Stimulated activated CD4-positive, alpha-beta T cell treated with anti-CD3 and anti-CD28 coated beads, Interleukin-1b, Interleukin-23, amount 100 ng/mL, for 4 hours (primary cell): ENCODE measurements around the gene C1orf167.
A peak's percentile ranks its signal among the peaks of the same experiment; 100 is the strongest.

Experiments used
- DNase-seq, 2 donors: peaks; one replicate each; pipeline ENCODE4 v3.0.0-alpha.2; 2020; ENCODE audit warnings: low read depth in 2 of 2

C1orf167 gene

DNA sequence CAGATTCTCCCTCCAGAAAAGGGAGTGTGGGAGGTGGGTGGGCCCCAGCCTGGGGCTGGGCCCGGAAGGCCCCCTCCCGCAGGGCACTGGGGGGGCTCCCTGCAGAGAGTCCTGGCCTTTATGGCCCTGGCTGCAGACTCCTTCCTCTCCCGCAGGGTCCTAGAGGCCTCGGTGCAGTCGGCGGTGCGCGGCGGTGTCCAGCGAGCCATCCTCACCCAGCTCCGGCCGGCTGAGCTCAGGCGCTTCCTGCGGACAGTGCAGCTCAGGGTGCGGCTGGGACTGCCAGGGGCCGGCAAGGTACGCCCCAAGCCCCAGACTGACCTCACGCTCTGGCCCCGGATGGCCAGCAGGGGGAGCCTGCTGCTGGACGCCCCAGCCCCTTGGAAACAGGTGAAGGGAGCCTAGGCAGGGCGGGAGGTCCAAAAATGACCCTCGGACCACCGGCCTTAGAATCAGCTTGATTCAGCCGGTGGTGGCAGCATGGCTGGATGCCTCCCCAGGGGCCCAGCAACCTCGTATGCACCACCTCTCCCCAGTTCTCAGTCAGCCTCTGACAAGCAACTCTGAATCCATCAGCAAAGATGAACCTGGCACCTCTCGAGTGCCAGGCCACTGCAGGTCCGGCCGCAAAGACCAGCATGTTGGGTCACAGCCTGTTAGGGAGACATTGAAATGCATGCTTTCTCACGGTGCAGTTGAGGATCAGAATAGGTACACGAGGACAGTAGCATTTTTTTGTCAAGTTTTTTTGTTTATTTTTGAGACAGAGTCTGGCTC, 23.2 kb downstream of the C1orf167 start:
- peak in 1 of 2 donors; percentile 34 for DNase-seq

DNA sequence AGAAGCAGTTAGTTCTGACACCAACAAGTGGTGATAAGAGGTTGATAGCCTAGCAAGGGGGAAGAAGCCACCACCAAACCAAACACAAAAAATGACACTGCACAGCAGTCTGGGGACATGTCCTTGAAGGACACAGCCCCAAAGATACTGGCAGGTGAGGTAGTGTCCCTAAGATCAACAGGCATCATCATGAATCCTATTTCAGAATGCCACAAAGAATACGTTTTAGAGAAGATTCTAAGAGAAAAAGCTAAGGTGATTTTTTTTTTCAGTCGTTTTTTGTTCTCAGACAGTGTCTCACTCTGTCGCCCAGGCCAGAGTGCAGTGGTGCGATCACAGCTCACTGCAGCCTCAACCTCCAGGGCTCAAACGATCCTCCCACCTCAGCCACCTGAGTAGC, 24.2 kb downstream of the C1orf167 start:
- DNase-seq = no peak

DNA sequence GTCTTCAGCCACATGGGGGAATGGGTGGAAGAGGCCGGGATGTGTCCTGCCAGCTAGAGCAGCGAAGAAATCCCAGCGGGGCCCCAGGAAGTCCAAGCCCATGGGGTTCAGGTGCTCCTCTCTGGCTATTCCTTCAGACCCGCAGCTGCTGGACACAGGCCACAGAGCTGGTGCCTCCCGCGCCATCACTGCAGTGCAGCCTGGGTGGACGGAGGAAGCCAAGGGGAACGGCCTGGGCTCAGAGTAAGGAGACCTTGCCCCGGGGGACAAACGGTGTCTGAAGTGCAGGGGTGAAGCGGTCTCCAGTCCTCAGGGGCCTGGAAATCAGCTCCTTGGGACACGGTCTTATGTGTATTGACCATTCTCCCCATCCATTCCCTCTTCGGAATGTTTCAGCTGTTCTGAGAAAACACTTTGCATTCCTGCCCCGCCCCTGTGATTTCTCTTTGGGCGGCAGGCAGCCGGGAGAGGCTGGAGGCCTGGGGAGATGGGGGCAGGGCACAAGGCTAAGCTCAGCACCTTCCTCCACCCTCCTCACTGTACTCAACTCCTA, 25.3 kb downstream of the C1orf167 start:
- no peak for DNase-seq

DNA sequence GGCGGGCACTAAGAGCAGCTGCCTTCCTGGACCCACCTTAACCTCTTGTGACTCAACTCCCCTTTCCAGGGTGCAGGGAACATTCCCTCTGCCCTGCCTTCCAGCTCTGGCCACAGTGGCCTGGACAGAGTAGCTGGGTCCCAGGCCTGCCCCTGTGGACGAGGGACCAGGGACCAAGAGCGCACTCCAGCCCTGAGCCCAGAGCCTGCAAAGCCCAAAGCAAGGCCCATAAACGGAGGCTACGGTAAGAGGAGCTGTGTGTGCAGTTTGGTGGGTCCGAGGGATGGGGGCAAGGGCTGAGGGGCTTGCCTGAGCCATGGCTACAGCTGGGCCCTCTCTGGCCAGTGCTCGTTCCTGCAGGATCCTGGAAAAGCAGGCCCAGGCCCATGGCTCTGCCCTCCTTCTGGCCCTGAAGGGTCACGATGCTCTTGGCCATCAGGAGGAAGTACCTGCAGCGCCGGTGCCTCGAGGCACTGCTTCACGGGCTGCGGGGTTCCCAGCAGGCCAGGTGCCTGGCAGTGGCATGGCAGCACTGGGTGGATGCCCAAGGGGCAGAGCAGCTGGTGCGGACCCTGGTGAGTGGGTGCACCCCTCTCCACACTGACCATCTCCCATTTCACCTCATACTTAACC, 25.9 kb downstream of the C1orf167 start:
- no peak for DNase-seq

DNA sequence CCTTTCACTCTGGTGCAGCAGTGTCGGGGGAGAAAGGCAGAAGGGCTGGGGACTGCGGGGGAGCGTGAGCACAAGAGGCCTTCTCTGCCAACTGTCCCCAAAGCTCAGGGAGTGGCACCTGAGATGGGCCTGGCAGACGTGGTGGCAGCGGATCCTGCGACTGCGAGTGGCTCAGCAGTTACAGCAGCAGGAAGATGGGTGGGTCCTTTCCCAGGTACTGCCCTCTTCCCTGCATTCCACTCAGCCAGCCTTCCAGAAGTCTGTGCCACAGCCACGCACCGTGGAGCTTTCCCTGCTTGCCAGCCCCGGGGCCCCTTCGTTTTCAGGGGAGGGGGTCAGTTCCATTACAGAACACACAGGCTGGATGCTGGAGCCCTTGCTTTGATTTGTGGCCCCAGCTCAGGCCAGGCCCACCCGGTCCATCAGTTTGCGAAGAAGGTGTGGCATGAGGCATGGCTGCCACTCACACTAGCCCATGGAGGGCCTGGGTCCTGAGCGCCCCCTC, 26.6 kb downstream of the C1orf167 start:
- no peak for DNase-seq

DNA sequence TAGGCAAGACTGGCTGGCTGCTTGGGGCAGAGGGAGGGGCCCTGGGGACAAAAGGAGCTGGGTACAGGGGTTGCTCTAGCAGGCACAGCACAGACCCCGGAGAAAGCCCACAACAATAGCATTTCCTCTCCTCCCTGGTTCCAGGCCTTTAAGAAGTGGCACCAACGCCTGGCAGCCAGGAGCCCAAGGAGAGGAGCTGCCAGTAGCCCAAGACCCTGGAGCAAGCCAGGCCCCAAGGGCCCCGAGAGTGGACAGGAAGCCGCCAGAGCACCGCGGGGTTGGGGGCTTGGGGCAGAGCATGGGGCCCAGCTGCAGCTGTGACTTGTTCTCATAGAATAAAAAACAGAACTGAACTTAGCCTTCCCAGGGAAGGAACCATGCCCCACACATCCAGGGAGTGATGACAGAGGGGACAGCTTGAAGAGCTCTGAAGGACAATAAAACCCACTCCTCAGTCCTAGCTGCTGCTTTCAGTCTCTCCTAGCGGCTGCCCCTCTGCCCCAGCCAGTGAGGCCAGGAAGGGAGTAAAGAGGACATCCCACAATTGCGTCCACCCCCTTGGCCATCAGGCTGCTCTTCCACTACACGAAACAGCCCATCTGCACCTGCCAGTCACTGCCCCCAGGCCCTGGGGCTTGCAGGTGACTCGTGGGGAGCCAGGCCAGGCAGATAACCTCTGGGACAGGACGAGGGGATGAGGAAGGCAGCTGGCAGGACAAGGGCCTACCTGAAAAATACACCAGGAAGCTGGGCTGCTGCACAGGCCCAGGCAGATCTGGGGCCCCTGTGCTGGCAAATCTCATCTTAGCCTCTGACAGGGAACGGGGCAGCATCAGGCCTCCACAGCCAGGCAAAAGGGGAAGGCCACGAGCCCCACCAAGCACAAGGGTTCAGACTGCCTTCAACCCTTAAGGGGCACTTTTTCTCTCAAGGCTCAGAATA, 27.4 kb downstream of the C1orf167 start:
- DNase-seq = no peak

DNA sequence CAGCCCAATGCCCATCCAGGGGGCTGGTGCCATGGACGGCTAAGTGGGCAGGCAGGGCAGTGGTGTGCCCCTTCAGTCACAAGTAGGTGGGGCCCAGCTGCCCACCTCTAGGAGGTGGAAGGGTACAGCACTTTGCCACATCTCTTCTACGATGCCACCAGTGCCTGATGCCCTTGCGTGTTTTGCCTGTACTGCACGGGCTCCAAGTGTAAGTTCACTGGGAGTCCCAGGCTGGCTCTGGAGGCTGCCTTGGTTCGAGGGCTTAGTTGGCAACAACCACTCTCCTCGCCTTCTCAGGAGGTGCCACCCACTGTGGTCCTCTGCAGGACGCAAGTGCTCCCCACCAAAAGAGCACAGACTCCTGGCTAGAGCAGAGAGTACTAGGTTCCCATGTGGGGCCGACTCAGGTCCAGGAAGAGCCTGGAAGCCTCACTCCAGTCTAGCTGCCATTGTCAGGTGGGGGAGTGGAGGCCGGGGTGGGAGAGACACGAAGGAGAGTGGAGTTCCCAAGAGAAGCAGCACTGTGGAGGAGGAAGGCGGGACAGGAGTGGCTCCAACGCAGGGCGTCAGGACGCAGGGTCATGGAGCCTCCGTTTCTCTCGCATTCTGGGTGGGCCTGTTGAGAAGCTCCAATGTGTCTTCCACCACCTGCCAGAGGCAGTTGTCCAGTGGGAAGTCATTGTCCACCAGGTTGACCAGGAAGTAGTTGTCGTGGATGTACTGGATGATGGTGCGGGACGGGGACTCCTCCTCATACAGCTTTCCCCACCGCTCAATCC, 28.3 kb downstream of the C1orf167 start:
- DNase-seq = no peak

DNA sequence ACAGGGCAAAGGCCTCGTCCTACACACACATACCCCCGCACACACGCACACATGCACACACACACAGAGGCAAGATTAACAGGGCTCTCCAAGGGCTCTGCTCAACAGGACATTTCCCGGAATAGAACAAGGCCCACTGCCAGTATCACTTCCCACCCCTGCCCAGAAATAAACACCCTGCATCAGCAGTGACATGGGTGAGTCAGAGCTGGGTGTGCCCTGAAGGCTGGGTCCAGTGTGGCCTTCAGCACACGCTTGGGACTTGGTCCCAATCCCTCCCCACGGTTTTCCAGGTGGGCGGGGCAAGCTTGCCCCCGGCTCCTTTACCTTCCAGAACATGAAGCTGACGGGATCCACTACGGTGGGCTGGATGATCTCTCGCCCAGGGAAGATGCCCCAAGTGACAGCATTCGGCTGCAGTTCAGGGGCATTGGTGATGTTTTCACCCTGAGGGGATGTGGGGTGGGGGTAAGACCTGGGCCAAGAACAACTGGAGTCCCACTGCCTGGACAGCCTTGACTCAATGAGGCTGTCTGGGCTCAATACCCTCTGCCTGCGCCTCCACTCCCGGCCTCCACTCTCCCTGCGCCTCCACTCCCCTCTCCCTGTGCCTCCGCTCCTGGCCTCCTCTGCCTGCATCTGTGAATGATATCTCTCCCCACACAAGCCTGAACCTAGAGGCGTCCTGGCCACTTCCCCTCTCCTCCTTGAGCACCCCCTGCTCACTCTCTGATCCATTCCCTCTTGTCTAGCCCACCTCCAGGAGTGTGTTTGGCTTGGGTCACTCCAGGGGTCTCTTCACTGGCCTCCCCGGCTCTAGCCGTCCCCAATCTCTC, 29.1 kb downstream of the C1orf167 start:
- no peak for DNase-seq

DNA sequence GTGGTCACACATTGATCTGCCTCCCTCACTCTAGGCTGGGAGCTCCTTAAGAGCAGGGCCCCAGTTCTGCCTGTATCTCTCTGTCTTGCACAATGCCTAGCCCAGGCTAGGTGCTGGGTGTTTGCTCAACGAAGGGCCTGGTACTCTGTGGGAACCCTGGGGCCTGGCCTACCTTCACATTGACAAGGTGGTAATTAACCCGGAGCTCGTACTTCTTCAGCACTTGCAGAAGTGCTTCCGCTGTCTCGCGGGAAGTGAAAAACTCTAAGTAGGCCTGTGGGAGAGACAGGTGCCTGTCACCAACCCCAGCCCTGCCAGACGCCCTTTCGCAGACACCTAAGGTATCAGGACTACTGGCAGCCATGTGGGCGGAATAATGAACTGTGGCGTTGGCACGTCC, 30.1 kb downstream of the C1orf167 start:
- no peak for DNase-seq

DNA sequence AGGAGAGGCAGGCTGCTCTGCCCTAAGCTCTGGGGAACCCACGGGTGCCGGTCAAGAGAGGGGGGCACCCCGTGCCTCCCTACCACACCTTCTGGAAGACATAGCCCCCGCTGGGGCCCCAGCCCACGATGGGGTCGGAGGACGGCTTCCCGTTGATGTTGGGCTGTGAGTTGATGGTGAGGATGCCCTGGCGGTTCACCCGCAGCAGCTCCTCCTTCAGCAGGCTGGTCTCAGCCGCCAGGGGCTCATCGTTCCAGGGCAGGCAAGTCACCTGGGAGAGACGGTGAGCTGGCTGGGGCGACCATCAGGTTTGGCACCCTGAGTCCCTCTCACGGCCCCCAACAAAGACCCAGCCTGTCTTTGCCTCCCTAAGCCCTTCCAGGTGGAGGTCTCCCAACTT, 31.8 kb downstream of the C1orf167 start:
- DNase-seq = no peak

DNA sequence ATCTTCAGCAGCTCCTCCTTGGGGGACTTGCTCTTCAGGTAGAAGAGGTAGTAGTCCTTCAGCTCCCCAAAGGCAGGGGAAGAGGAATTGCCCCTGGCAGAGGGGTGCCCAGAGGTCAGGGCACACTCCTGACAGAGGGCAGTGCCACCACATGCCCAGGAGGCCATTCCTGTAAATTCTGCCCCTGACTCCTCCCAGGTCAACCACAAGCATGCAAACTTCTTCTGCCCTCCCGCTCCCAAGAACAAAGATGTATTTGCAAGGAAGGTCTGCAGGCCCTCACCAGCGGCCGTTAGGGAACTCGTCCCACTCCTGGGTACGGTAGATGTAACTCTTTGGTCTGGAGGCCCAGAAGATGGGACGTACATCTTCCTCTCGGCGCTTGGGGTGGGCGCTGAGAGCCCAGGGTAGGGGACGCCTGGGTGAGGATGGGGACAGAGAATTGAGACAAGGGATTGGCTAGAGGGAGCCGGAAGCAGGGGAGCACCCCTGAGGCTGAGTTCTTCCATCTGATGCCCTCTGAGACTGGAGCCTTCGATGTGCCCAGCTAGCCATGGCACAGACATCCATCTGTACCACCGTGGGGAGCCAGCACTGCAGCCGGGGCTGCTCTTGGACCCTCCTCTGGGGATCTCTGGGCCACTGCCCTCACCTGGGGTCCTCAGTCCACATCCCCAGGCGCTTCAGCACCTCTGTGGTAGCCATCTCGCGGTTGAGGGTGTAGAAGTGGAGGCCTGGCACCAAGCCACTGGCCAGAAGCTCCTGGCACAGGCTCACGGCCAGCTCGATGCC, 32.6 kb downstream of the C1orf167 start:
- no peak for DNase-seq

DNA sequence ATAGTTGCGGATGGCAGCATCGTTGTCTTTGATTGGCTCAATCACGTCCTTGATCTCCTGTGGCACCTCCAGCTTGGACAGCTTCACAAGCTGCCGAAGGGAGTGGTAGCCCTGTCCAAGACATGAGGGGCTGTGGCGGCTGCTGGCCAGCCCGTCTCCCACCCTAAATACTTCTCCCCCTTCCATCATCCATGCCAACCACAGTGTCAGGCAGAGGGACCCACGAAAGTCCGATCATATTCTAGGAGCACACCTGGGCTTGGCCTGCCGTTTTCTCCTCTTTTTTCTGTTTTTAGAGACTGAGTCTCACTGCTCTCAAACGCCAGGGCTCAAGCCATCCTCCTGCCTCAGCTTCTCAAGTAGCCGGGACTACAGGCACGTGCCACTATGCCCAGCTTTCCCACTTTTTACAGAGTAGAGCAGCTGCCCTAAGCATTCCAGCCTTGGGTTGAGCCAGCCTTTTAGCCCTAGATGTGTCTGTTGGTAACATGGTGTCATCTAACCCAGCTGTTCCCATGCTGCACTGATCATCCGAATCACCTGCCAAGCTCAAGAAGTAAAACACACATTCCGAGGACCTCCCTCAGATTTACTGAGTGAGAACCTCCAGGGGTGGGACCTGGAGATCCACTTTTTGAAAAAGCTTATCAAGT, 33.4 kb downstream of the C1orf167 start:
- no peak for DNase-seq

DNA sequence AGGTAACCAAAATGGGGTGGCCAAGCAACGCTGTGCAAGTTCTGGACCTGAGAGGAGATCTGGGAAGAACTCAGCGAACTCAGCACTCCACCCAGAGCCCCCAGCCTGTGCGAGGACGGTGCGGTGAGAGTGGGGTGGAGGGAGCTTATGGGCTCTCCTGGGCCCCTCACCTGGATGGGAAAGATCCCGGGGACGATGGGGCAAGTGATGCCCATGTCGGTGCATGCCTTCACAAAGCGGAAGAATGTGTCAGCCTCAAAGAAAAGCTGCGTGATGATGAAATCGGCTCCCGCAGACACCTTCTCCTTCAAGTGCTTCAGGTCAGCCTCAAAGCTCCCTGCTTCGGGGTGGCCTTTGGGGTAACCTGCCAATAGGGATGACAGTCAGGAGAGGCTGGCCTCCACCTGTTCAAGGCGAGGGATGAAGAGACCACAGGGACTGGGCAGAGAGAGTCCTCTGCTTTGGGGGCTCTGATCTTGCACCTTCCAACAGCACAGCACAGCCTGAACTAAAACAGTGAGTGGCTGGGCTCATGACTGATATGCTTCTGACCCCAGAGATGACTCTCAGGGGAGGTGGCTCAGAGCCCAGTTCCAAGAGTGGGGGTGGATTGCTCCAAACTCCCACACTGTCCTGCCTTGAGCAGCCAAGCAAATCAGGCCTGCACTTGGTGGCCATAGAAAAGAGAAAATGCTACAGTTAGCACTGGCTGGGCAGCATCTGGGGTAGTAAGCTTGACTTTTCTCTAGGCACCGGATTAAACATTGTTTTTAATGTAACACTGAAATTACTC, 34.2 kb downstream of the C1orf167 start:
- no peak for DNase-seq

DNA sequence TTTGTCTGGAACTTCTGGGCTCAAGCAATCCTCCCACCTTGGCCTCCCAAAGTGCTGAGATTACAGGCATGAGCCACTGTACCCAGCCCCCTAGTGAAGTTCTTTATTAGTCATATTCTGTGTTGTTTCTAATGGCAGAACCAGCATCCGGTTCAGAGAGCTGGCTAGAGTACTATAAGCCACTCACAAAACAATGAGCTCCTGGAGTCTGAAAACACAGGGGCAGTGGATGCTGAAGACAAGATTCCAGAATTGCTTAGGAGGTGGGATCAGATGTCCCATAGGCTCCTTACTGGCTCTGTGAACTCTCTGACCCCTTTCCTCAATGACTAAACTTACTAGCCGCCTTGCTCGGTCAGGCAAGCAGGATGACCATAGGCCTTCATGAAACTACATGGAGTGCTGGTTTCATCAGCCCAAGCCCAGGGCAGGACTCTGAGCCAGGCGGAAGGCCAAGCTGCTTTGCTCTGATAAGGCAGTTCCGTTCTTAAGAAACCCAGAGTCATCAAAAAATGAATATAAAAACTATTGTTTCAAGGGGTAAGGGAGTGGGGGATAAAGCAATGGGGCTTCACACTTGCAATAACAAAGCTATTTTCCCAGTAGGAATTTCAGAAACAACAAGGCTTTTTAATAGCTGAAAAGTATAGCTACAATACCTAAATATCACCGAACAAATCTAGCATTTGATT, 35.7 kb downstream of the C1orf167 start:
- no peak for DNase-seq

DNA sequence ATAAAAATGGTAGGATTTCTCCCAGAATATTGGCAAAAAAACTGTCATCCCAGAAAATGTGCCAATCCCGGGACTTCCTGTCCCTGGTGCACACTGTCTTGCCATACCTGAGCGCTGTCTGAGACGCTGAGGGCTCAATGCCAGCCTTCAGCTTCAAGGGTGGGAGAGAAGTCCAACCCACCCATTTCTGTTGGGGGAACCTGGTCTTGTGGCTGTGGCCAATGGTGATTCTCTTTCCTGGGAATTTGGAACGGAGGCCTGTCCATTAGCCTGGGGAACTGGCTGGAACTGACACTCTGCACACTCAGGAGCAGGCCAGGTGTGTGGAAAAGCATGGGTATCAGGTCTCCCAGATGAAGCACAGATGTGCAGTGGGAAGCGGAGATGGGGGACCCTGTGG, 37.1 kb downstream of the C1orf167 start:
- DNase-seq = no peak

DNA sequence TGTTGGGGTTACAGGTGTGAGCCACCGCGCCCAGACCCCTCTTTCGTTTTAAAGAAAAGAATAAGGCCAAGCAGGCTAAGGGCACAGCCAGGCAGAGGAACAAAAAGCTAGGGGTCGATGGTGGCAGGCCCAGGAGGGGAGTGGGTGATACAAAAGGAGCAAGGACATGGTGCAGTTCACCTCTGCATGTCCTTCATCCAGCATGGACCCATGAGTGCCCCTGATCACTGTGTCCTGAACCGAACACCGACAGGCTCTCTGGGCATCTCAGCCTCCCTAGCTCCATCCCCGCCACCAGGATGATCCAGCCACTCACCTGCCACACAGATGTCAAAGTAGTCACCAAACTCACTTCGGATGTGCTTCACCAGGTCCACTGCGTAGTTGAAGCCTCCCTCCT, 37.9 kb downstream of the C1orf167 start:
- DNase-seq = no peak

DNA sequence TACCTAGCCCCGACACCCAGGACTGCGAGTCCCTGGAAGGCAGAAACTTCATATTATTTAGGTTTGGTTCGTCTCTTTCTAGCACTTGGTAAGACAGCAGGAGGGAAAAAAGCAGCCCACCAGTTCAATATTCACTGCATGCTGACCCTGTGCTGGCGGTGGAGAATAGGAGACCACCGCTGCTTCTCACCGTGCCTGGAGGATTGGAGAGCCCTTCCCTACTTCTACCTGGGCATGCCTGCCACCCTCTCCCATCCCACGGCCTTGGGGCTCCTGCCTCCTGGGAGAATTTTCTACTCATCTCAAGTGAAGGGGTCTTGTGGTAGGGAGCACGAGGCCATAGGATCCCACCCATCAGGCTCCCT, 38.4 kb downstream of the C1orf167 start:
- DNase-seq = no peak
